ENCODE measurements around the gene HS6ST2.

The HS6ST2 gene

DNA sequence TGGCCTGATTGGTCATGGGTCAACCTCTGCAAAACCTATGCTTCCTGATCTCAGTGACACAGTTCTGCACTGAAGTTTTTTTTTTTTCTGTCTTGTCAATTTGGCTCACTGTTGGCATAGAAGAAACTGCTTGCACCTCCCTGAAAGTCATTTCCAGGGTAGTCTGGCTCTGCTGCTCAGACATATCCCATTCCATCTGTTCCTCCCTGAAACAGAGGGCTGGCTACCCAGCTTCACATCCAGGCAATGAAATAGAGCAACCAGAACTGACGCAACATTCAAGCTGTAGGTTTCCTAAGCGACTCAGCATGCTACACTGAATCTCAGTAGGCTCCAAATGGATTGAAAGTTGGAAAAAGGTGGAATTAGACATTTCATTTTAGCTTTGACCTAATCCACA lies 292.8 kb downstream of the HS6ST2 start:
- DNase-seq: no peak

GRCh38 chrX:132664273-132664672 lies 294.2 kb downstream of the HS6ST2 start:
- no peak for DNase-seq

- no peak for DNase-seq
Measured at GRCh38 chrX:132662844-132663243, 295.6 kb downstream of the HS6ST2 start.

DNA sequence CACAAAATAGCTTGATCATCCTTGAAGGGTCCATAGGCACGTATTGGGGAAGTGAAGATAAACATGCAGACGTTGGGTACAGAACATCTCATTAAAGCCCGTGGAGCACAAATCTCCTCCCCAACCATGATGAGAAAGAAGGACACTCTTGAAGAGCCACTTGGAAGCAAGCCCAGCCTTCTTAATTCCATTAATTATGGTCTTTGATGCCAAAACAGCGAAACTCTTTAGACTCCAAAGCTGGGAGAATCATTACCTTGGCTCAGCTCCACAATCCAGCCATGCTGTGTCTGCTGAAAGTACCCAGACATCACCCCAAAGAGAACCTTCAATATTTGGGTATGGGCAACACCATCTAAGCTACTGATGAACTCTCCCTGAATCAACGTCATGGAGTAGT lies 300.6 kb downstream of the HS6ST2 start:
- DNase-seq: no peak

GRCh38 chrX:132652871-132653270 lies 305.6 kb downstream of the HS6ST2 start:
- no peak for DNase-seq

DNA sequence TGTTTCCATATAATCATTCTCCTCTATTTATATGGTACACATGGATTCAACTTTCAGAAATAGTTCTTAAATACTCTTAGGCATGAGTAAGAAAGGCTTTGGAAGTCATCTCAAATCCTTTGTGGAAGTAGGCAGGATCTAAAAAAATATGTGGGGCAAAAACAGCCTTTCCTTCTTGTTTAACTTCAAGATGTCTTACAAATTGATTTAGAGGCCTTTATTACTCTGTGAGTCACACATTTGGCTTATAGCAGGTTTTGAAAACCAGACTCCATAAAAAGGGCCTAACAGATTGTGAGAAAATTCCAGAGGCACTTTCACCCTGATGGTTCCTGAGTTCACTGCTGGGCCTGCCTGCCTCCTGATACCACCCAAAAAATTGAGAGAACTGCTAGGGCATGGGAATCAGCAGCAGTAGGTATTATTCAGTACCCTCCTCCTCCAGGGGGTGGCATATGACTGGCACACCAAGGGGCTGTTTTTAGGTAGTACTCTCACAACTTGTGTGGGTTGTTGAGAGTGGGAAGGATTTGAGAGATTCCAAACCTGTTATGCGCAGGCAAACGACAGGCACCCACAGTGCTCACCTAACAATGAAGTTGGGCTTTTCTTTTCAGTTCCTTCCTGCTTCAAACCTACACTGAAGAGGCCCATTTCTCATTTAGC lies 306.9 kb downstream of the HS6ST2 start:
- DNase-seq: no peak

DNA sequence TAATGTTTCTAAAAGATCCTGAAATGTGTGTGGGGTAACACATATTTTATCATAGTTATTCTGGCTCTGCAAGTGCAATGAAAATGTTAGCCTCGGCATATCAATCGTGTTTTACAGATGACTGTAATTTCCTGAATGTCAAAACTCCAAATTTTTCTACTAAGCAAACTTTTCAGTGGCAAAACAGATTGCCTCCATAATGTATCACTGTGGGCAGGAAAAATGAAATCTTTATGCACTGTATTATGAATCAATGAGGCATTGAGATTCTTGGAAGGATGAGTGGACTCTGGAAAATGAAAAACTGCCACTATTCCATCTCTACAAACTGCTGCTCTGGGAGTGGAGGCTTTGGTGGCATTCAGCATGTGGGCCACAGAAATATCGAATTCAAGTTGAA lies 309.5 kb downstream of the HS6ST2 start:
- DNase-seq: no peak

- no peak for DNase-seq
Measured at GRCh38 chrX:132639446-132639845, 319.0 kb downstream of the HS6ST2 start.

GRCh38 chrX:132638313-132638712 lies 320.1 kb downstream of the HS6ST2 start:
- no peak for DNase-seq

DNA sequence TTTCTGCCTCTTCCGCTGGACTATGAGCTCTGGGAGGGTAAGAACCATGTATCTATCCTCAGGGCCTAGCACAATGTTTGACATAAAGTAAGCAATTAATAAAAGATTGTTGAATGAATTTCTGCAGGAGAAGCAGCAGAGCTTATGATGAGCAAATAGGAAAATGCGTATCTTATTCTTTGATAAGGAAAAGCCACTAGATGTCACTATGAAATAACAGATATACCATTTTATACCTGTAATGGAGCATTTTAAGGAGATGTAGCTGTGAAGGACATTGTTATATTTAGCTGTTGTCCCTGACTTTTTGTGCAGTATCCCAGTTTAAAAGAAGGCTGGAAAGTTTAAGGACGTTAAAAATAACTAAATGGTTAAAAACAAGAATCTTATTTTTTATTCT lies 322.3 kb downstream of the HS6ST2 start:
- DNase-seq: no peak

DNA sequence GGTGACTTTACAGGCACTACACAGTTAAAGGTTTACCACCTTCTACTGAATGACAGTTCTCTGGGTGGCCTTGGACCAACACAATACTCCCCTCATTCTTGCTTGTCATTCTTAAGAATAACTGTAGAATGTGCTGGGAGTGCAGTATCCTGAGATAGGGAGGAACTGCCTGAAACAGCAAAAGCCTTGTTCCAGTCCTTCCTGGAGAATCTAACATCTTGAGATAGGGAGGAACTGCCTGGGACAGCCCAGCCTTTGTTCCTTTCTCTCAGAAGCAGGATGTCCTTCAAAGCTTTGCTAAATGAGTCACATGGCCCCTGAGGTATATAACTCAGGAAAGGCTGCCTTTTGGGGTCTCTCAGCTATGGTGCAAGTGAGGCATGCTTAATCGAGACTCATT lies 323.9 kb downstream of the HS6ST2 start:
- DNase-seq: no peak

DNA sequence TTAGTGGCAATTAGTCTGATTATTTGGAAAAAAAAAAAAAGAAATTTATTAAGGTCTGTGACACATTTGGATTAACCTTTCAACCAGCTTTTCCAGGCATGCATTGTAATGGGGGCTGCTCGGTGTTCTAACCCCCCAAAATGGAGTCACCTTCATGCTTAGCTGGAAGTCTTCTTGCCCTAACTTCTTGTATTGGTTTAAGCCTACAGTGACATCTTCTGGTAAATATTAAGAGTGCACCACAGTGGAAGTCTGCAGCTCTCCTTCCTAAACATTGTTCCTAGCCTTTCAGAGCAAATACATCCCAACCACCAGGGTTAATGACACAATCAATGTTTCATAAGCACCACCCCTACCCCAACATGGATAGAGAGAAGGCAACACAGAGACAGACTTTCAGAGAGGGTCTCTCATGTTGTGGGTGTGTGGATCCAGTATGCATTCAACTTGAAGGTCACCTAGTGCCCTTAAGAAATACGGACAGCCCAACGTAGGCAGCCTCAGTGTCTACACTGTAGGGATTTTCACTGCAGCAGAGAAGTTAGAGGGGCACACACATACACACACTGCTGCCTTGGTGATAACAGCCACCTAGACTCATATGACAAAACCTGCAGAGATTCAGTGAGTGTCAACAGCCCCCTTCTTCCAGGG lies 326.7 kb downstream of the HS6ST2 start:
- DNase-seq: no peak

DNA sequence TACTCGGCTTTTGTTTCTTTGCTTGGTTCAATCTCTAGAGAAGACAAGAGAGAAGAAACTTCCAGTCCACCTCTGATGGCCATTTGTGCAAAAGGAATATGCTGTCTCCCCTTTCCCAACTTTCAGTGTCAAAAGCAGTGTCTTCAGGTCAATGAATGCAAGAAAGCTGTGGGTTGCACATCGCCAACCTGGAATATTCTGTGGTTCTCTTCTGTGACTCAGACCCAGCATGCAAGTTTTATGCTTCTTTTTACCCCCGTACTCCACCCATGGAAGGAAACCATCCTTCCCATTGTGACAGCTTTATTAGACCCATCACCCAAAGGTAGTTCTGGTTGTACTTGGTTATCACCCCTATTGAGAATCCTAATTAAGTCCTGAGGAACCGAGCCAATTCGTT lies 334.0 kb downstream of the HS6ST2 start:
- DNase-seq: no peak

DNA sequence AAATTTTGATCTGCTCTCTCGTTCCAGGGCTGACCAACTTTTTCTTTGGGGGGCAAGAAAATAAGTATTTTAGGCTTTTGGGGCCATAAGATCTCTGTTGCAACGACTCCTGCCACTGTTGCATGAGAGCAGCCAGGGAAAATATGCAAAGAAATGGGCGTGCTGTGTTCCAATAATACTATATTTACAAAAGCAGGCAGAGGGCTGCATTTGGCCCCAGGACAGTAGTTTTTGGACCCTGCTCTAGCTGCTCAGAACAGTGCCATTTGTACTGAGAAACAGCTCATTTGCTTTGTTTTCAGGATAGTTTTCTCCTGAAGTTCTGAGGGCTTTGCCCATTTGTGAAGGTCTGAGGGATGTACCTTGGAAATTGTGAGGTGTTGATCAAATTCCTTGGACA lies 334.5 kb downstream of the HS6ST2 start:
- DNase-seq: no peak

DNA sequence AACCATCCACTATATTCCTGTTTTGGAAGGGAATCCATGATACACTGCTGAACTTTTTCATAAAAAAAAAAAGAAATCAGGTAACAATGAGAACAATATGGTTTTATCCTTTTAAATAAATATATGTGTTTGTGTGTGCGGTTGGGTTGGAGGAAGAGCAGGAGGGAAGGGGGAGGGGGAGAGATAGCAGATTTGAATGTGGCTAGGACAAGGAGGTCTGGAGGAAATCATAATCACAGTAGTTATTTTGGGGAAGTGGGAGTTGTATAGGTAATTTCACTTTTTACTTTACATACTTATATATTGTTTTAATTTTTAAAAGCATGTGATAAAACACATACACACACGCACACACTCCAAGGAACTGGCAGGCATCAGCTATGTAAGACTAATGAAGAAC lies 335.1 kb downstream of the HS6ST2 start:
- no peak for DNase-seq

DNA sequence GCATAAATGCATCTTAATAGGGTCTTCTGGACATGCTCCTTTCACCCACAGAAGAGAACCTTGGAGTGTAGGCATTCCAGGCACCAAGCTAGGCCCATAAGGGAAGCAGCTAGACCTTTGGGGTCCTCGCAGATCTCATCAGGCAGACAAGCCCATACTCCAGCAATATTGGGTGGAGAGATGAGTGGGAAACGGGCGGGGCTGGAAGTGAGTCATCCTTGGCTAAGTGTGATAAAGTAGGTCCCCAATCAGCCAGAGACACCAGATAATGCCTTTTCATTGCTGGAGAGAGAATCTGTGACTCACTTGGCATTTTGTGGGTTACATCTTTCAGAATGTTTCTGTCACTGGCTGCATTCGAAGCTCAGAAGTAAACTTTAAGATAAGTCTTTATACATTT lies 336.3 kb downstream of the HS6ST2 start:
- peak; percentile 53 for DNase-seq

GRCh38 chrX:132618810-132619209 lies 339.6 kb downstream of the HS6ST2 start:
- no peak for DNase-seq

DNA sequence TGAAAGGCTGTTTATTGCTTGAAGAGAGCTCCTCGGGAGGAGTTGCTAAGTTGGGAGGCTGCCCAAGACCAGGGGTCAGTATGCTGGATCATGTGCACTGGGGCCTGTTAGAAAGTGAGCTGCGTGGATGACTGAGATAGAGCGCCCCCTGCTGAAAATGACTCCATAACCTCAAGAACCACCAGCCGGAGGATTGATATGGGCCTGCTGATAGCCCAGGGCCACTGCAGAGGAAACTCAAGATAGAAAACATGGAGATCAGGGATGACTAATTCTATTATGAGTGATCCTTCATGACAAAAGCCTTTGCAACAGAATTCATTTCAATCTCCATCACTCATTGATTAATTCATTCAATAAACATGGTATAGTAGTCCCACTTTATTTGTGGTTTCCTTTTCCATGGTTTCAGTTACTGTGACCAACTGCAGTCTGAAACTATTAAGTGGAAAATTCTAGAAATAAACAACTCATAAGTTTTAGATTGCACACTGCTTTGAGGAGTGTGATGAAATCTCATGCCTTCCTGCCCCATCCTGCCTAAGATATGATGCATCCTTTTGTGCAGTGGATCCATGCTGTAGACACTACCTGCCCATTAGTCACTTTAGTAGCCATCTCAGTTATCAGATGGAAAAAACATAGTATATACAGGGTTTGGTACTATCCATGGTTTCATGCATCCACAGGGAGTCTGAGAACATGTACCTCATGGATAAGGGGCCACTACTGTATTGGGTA lies 342.9 kb downstream of the HS6ST2 start:
- DNase-seq: peak; percentile 27

DNA sequence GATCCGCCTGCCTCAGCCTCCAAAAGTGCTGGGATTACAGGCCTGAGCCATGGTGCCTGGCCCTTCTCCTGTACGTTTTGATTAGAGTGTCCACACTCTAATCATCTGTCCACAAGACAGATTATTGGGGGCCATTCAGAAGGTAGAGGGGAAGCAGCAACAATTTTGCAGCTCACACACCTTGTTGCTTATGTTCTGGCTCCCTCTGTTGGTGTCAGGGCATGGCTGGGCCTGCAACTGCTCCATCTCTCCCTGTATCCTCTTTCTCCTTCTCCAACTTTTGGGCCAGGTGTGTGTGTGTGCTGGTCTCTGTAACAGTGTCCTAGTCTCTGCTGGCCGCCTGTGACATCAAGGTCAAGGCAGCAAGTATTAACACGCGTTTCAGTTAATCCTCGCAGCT lies 344.1 kb downstream of the HS6ST2 start:
- no peak for DNase-seq

- DNase-seq: no peak
Measured at GRCh38 chrX:132613801-132614200, 344.6 kb downstream of the HS6ST2 start.

DNA sequence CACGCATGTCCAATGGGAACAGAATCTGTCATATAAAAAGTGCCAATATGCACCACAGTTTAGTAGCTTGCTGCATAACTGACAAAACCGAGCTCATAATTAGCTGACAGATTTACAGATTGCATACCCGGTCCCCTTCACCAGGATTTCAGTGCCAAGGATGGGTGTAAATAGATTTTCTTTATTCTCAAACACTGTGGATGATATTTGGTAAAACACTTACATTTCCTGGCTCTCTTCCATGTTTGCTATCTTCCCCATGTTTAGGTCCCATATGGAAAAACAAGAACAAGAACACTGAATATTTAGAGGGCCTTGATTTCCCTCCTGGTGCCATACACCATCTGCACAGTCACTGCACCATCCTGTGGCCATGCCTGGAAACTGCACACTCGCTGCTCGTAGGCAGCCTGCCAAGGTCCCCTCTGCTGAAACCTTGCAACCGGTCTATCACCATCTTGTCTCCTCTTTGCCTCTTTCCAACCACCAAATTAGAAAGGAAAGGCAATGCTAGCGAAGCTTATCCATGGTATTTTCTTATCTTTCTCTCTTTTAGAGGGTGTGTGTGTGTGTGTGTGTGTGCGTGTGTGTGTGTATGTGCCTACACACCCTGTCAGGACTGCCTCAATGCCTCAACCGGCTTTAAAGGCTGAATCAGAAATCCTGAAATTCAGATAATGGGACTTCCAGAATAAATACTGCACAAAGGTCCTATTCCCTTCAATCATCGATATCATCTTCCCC lies 345.4 kb downstream of the HS6ST2 start:
- peak; percentile 32 for DNase-seq

DNA sequence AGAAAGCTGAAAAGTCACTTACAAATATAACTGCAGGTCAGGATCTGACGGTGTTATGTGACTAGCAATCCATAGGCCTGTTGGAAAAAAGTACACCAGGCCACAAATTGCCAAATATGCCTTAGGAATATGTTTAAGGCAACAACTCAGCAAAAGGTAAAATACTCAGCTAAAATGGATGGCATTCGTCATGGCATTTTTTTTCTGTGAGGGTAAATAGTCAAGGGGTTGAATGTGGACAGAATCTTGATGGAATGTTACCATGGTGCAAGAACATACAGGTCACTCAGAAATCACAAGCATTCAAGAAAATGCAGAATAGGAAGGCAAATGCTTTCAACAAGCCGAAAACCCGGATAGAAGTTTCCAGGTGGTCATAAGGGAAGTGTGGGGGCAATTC lies 347.9 kb downstream of the HS6ST2 start:
- DNase-seq: no peak

GRCh38 chrX:132609362-132609848 lies 349.0 kb downstream of the HS6ST2 start:
- no peak for DNase-seq
